ENCODE results near the gene LRP5.

GRCh38 chr11:68392822-68393221 lies 80.4 kb downstream of the LRP5 start:
- TF ChIP-seq POLR2A (IDR thresholded peaks at IDR 0.05) (no peak), POLR2AphosphoS5 (IDR thresholded peaks at IDR 0.05) (no peak), CTCF (IDR thresholded peaks at IDR 0.05) (no peak), EP300 (IDR thresholded peaks at IDR 0.05) (no peak)

All from suprapubic skin (tissue), 4 donors.